Dermis blood vessel endothelial cell (primary cell): ENCODE measurements around the gene KITLG. TPM values are rescaled to one million over a fixed set of nuclear protein-coding genes. Genes with fewer than 3 reads are reported as not detected.
A peak's percentile ranks its signal among the peaks of the same experiment; 100 is the strongest.
"Not testable (repeated sequence)": the region's sequence is repeated elsewhere in the genome, so short reads cannot be mapped to it uniquely, and the experiment has no call there.

Experiments used
- DNase-seq: peaks from one replicate; pipeline ENCODE4 v3.0.0; 2010
- total RNA-seq: library from RNA; depleted of rRNA; stranded (reverse); fragments of >200 nt; gene quantifications from 2 replicates; pipeline ENCODE4 v1.2.3, GENCODE V29; 2014

KITLG gene
- total RNA-seq, 1 donor from 2014 or later, result 13.1 TPM

GRCh38 chr12:88575361-88575970 is 4.8 kb downstream of the KITLG start:
- no peak for DNase-seq

- DNase-seq, result no peak
These were observed 6.0 kb downstream of the KITLG start for GRCh38 chr12:88574278-88574677.

- DNase-seq, result no peak
These were observed 6.7 kb downstream of the KITLG start for GRCh38 chr12:88573583-88573982.

- no peak for DNase-seq
These were observed 7.3 kb downstream of the KITLG start for GRCh38 chr12:88572781-88573549.

GRCh38 chr12:88571543-88571942 is 8.7 kb downstream of the KITLG start:
- no peak for DNase-seq

- DNase-seq, result peak; percentile 63
These were observed 10.2 kb downstream of the KITLG start for GRCh38 chr12:88570103-88570502.

GRCh38 chr12:88566430-88566829 is 13.8 kb downstream of the KITLG start:
- DNase-seq, result no peak

GRCh38 chr12:88562846-88563582 is 17.3 kb downstream of the KITLG start:
- no peak for DNase-seq

GRCh38 chr12:88562151-88562550 is 18.1 kb downstream of the KITLG start:
- DNase-seq, result no peak

GRCh38 chr12:88559772-88560171 is 20.5 kb downstream of the KITLG start:
- peak; percentile 62 for DNase-seq

- no peak for DNase-seq
These were observed 21.1 kb downstream of the KITLG start for GRCh38 chr12:88559199-88559598.

- no peak for DNase-seq
These were observed 21.9 kb downstream of the KITLG start for GRCh38 chr12:88558340-88558867.

- DNase-seq, result peak; percentile 22
These were observed 24.0 kb downstream of the KITLG start for GRCh38 chr12:88556213-88556774.

- peak; percentile 88 for DNase-seq
These were observed 26.2 kb downstream of the KITLG start for GRCh38 chr12:88553941-88554658.

GRCh38 chr12:88552610-88553079 is 27.6 kb downstream of the KITLG start:
- no peak for DNase-seq

GRCh38 chr12:88549929-88550328 is 30.3 kb downstream of the KITLG start:
- DNase-seq, result peak; percentile 38

GRCh38 chr12:88547949-88548348 is 32.3 kb downstream of the KITLG start:
- DNase-seq, result not testable (repeated sequence)

- DNase-seq, result no peak
These were observed 33.4 kb downstream of the KITLG start for GRCh38 chr12:88546853-88547252.

- DNase-seq, result no peak
These were observed 34.0 kb downstream of the KITLG start for GRCh38 chr12:88546226-88546625.

GRCh38 chr12:88544991-88545980 is 35.0 kb downstream of the KITLG start:
- no peak for DNase-seq

- DNase-seq, result no peak
These were observed 40.4 kb downstream of the KITLG start for GRCh38 chr12:88539893-88540292.
